Dermis microvascular lymphatic vessel endothelial cell (primary cell): Measurements from ENCODE around the gene NES. TPM values are rescaled to one million over a fixed set of nuclear protein-coding genes. Genes with fewer than 3 reads are reported as not detected.

Source experiments
- DNase-seq, 2 donors: peaks; one replicate each; pipeline versions ENCODE4 v3.0.0 to v3.0.0-alpha.2; 2010; ENCODE audit warnings: low read depth in 2 of 2
- total RNA-seq: library from RNA; depleted of rRNA; stranded (reverse); fragments of >200 nt; gene quantifications from 2 replicates; pipeline ENCODE4 v1.2.1, GENCODE V29; 2014

NES gene
- total RNA-seq, 1 donor from 2014 or later = 55.1 TPM

GRCh38 chr1:156703741-156704140 lies 26.5 kb upstream of the NES start:
- DNase-seq = no peak

DNA sequence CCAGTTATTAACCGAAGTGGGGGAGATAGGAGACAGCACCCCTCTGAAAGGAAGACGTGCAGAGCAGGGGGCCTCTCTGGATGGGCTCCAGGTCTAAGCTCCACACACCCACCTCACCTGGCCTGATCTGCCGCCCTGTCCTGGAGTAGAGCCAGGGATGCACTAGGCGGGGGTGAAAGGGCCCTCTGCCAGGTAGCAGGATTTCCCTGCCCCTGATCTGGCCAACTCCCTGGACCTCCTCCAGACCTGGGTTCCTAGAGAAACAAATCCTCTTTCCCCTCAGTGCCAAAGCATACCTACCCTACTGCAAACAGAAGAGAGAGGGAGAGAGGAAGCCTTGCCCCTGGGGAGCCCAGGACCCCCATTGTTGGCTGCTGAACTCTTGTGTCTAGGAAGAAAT lies 26.1 kb upstream of the NES start:
- no peak for DNase-seq

DNA sequence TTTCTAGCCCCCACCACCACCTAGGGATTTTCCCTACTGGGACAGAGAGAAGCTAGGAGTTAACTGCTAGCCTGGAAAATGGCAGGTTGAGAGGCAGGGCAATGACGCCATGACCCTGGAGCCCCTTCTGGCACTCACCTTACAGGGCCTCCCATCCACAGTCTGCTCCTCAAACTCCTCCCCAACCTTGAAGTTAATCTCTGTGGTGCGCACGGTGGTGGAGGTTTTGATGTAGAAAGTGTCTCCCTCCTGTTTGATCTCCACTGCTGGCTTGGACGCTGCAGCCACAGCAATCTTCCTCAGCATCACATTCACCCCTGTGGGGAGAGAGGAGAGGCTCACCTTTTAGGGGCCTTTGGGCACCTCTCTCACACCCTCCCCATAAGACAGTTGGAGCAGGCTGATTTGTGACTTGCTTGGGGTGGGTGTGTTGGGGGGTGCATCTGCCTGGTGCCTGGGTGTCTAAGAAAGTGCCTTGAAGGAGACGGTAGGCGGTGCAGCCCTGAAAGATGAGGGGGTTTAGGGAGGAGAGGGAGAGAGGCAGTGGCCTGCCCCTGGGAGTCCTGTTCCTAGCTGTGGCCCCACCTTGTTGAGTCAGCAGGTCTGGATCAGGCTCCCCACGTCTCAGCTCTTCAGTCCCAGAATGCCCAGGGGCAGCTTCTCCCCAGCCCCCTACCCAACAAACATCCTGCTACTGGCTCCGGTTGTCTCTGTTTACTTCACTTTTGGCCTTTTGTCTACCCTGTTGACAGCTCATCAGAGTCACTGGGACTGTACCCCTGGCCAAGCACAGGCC lies 23.7 kb upstream of the NES start:
- DNase-seq = no peak

DNA sequence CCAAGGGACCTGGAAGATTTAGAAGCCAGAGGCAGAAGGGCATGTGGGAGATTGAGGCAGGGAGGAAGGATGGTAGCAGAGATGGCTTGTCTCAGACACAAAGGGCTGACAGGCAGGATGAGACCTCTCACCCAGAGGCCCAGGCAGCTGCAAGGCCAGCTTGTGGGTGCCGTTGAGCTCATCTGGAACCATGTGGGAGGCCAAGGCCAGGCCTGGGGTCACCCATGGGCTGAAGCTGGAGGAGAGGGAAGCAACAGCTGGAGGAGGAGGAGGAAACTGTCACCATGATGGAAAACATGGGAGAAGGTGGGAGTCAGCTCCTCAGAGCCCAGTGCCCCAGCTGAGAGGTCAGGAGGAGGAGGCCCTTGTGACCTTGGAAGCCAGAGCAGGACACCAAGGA lies 21.8 kb upstream of the NES start:
- no peak for DNase-seq

DNA sequence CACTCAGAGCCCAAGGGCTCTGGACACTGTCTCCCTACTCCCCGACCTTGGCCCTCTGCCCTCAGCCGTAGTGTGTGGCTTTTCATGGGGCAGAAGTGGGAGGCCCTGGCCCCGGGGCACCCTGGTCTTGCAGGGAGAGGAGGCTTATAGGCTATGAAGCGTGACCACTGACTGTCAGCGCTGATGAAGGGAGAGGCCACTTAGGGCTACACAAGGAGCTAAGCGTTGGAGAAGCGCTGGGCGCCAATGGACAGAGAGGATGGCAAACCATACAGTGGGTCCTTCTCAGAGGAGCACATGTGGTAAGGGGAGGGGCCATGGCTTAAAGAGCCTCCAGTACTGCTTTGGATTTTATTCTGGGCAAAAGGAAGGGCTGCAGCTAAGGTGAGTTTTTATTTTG lies 20.3 kb upstream of the NES start:
- no peak for DNase-seq

DNA sequence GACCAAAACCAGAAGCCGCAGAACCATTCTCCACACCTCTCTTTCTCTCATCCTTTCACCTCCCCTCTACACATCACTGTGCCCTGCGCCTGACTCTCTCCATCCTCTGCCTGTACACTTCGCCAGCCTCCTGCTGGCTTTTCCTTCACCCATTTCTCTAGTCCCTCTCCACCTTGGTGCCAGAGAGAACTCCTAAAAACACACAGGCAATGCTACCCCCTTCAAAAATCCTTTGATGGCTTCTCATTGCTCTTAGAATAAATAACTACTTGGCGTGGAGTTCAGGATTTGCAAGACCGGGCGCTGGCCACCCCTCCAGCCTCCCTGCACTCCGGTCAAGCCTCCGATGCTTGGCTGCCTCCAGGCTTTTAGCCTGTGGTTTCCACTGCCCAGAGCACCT lies 19.5 kb upstream of the NES start:
- no peak for DNase-seq

DNA sequence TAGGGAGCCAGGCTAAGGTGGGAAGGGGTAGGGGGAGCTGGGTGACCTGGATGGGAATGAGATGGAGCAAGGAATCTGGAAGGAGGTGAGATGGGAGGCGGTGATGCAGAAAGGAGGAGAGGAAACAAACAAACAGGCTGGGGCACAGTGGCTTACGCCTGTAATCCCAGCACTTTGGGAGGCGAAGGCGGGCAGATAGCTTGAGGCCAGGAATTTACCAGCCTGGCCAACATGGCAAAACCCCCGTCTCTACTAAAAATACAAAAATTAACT lies 17.4 kb upstream of the NES start:
- no peak for DNase-seq

- no peak for DNase-seq
These were observed 16.9 kb upstream of the NES start for GRCh38 chr1:156693848-156694689.

DNA sequence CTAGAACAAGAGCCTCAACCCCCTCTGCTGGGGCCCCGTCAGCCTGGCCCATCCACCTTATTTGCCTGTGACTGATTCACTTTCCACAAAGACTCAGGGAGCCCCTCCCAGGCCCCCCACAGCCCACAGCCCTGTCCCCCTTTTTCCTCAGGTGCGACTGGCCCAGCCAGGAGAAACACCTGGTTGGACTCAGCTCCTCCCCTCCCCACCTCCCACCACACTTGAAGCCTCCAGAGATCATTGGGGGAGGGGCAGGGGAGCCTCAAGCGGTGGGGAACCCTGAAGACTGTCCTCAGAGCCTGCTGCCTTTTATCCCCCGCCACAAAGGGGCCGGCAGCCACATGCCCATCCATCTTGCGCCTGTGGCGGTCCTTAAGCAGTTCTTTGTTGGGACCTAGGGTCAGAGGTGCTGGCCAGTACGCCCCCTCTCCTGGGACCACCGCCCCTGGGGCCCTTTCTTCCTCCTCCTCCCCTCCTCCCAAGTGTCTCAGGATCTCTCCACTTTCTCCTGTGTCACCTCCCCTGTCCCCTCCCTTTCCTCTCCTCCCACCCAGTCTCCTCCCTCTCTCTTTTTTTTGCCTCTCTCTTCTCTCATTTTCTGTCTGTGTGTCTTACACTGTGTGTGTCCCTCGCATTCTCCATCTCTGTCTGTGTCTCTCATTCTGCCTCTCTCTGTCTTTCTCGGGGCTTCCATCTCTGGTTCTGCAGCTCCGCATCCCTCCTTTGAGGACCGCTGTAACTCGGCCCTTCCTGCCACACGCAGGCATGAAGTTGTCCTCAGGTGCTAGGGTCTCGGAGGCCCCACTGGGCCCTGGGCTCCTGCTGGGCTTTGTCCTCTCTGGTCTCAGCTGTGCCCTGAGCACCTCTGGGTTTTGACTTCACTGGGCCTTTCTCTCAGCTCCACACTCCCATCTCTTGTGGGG lies 16.0 kb upstream of the NES start:
- DNase-seq = no peak

- DNase-seq = no peak
These were observed 15.3 kb upstream of the NES start for GRCh38 chr1:156692441-156692924.

- DNase-seq = no peak
These were observed 14.6 kb upstream of the NES start for GRCh38 chr1:156691665-156692440.

DNA sequence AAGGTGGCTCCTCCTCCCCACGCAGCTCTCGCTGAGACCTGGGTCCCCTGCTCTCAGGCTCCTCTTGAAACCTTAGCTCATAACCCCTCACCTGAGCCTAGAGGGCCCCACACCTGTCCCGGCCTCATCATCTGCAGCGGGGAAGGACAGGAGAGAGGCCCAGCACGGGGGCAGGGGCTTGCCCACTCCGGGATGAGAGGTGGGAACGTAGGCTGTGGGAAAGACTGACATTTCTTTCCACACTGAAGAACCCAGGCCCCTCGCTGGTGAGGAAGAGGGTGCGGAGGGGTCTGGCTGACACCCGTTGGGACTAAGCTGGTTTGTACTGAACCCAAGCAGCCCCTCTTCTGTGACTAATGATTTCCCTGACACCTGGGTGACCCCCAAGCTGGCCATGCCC lies 14.0 kb upstream of the NES start:
- DNase-seq = no peak

- no peak for DNase-seq
These were observed 13.4 kb upstream of the NES start for GRCh38 chr1:156690675-156691036.

DNA sequence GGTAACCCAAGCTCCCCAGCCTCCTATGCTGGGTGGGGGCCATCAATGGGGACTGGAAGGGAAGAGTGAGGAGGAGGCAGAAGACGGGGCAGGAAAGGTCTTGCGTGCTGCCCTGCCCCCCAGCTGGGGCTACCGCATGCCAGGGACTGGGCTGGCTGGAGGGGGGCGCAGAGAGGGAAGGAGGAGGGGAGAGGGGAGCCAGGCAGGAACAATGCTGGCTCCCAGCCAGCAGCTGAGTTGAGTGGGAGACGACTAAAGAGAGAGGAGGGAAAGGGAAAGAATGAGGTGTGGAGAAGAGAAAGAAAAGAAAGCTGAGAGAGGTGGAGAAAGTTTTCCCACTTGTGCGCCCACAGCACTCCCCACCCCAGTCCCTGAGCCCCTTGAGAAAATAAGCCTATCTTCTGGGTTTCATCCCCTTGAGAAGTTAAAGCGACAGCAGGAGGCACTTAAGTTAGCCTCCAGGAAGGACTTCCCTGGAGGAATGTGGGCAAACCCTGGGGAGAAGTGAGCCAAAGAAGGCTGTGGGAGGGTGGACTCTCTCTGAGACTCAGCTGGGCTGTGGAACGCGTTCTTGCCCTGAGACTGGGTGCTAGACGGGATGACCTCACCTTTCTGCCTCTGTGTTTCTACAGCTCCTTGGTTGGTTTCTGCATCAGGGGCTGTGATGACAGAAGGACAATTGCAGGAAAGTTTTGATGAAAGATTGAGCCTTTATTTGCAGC lies 12.9 kb upstream of the NES start:
- peak in 1 of 2 donors; percentile 58 for DNase-seq

GRCh38 chr1:156689035-156689952 lies 12.1 kb upstream of the NES start:
- peak; percentile 24 to 74 for DNase-seq

- no peak for DNase-seq
These were observed 7.1 kb upstream of the NES start for GRCh38 chr1:156684227-156684782.

GRCh38 chr1:156682166-156682890 lies 5.1 kb upstream of the NES start:
- DNase-seq = no peak

DNA sequence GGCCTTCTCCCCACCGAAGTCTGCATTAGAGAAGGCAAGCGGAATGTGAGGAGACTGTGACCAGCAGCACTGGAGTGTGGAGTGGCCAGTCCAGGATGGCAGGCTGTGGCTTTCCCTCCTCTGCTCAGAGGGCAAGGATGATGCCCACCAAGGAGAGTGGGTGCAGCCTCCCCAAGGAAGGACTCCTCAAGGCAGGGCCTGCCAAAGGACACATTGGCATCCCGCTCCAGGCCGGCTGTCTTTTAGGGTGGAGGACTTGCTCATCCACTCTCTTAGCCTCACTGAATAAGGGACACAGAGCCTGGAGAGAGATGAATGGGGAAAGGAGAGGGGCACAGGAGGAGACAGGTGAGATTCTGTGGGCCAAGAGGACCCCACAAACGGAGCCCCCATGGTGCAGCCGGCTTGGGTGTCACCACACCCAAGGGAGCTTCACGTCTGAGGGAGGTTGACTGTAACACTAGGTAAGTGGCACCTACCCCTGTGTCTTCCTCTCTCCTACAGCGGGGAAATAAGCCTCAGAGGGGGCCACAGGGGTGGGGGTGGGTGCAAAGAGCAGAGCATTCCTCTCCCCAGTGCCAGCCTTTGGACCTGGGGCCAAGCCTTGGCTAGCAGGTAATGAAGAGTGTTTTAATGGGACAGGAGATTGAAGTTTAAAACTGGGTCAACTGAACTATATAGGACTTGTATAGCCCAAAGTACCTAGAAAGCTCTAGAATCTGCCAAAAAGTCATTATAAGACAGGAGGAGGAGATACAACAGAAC lies 4.2 kb upstream of the NES start:
- no peak for DNase-seq
